ENCODE results near the gene DNAH3.

The DNAH3 gene

GRCh38 chr16:21186326-21186691 is 35.7 kb upstream of the DNAH3 start:
- Histone ChIP-seq H2AFZ (ENCODE audit: low read length) (no peak overlapping the region), H3K4me3 (ENCODE audit: low read length) (no peak overlapping the region), H3K4me1 (ENCODE audit: low read length) (no peaks in the 10 kb centered on the region), H4K20me1 (ENCODE audit: insufficient read depth, low read length) (no peaks in the 10 kb centered on the region), H3K4me2 (ENCODE audit: low read depth, low read length) (no peak overlapping the region), H3K9me2 (replicated peaks; ENCODE audit: insufficient read depth, low read length) (no peaks in the 10 kb centered on the region), H3K36me3 (replicated peaks; ENCODE audit: insufficient read depth, low read length) (no peaks in the 10 kb centered on the region), H3K27me3 (replicated peaks; ENCODE audit: insufficient read depth, low read length) (no peaks in the 10 kb centered on the region), H3K9me3 (replicated peaks; ENCODE audit: insufficient read depth, low read length) (no peaks in the 10 kb centered on the region), H3K79me2 (ENCODE audit: low read length) (no peaks in the 10 kb centered on the region), H3K9ac (ENCODE audit: low read length) (no peak overlapping the region), H3F3A (ENCODE audit: insufficient read depth, low read length) (no peaks in the 10 kb centered on the region), H3K27ac (ENCODE audit: low read length) (no peak overlapping the region)
- TF ChIP-seq CTCF (IDR thresholded peaks at IDR 0.05; ENCODE audit: low read length) = no peak
- TF ChIP-seq EZH2phosphoT487 (IDR thresholded peaks at IDR 0.05; ENCODE audit: low read length) = no peak
- no peak for TF ChIP-seq EZH2 (optimal IDR thresholded peaks at IDR 0.05; ENCODE audit: low read depth, low read length)
- no peak for DNase-seq

- no peaks in the 10 kb centered on the region for H4K20me1 ChIP-seq (ENCODE audit: insufficient read depth, low read length)
- H3K9ac ChIP-seq (ENCODE audit: low read length) = no peak overlapping the region
- H2AFZ ChIP-seq (ENCODE audit: low read length) = no peak overlapping the region
- no peaks in the 10 kb centered on the region for H3K9me2 ChIP-seq (replicated peaks; ENCODE audit: insufficient read depth, low read length)
- H3K4me1 ChIP-seq (ENCODE audit: low read length) = no peaks in the 10 kb centered on the region
- H3K9me3 ChIP-seq (replicated peaks; ENCODE audit: insufficient read depth, low read length) = no peaks in the 10 kb centered on the region
- H3F3A ChIP-seq (ENCODE audit: insufficient read depth, low read length) = no peaks in the 10 kb centered on the region
- H3K27me3 ChIP-seq (replicated peaks; ENCODE audit: insufficient read depth, low read length) = no peaks in the 10 kb centered on the region
- no peak overlapping the region for H3K4me2 ChIP-seq (ENCODE audit: low read depth, low read length)
- no peak overlapping the region for H3K27ac ChIP-seq (ENCODE audit: low read length)
- H3K4me3 ChIP-seq (ENCODE audit: low read length) = no peak overlapping the region
- DNase-seq = no peak
- H3K36me3 ChIP-seq (replicated peaks; ENCODE audit: insufficient read depth, low read length) = no peaks in the 10 kb centered on the region
- TF ChIP-seq EZH2phosphoT487 (IDR thresholded peaks at IDR 0.05; ENCODE audit: low read length) = no peak
- no peak for TF ChIP-seq EZH2 (optimal IDR thresholded peaks at IDR 0.05; ENCODE audit: low read depth, low read length)
- TF ChIP-seq CTCF (IDR thresholded peaks at IDR 0.05; ENCODE audit: low read length) = no peak
- H3K79me2 ChIP-seq (ENCODE audit: low read length) = no peaks in the 10 kb centered on the region
These were observed 35.1 kb upstream of the DNAH3 start for GRCh38 chr16:21185659-21186325.

- no peak overlapping the region for H2AFZ ChIP-seq (ENCODE audit: low read length)
- no peaks in the 10 kb centered on the region for H3K27me3 ChIP-seq (replicated peaks; ENCODE audit: insufficient read depth, low read length)
- TF ChIP-seq CTCF (IDR thresholded peaks at IDR 0.05; ENCODE audit: low read length) (no peak), EZH2 (optimal IDR thresholded peaks at IDR 0.05; ENCODE audit: low read depth, low read length) (no peak), EZH2phosphoT487 (IDR thresholded peaks at IDR 0.05; ENCODE audit: low read length) (no peak)
- no peak overlapping the region for H3K4me3 ChIP-seq (ENCODE audit: low read length)
- no peaks in the 10 kb centered on the region for H3K4me1 ChIP-seq (ENCODE audit: low read length)
- no peak overlapping the region for H3K9ac ChIP-seq (ENCODE audit: low read length)
- no peaks in the 10 kb centered on the region for H3K9me2 ChIP-seq (replicated peaks; ENCODE audit: insufficient read depth, low read length)
- H3K9me3 ChIP-seq (replicated peaks; ENCODE audit: insufficient read depth, low read length) = no peaks in the 10 kb centered on the region
- no peaks in the 10 kb centered on the region for H3K79me2 ChIP-seq (ENCODE audit: low read length)
- H3K36me3 ChIP-seq (replicated peaks; ENCODE audit: insufficient read depth, low read length) = no peaks in the 10 kb centered on the region
- H3F3A ChIP-seq (ENCODE audit: insufficient read depth, low read length) = no peaks in the 10 kb centered on the region
- no peak for DNase-seq
- H4K20me1 ChIP-seq (ENCODE audit: insufficient read depth, low read length) = no peaks in the 10 kb centered on the region
- no peak overlapping the region for H3K4me2 ChIP-seq (ENCODE audit: low read depth, low read length)
- H3K27ac ChIP-seq (ENCODE audit: low read length) = no peak overlapping the region
These were observed 34.2 kb upstream of the DNAH3 start for GRCh38 chr16:21184834-21185233.
